SJCRH30 (cell line): ENCODE measurements around the gene ENTPD1. TPM values are rescaled to one million over a fixed set of nuclear protein-coding genes. Genes with fewer than 3 reads are reported as not detected.

Experiments
- DNase-seq, 2 experiments: peaks; one replicate each; pipeline ENCODE4 v3.0.0-alpha.2; 2015 to 2020
- H3K27ac ChIP-seq: fragments of 250-450 bp; sonication (Bioruptor Pico); 2 replicates; pipeline ENCODE4 v1.5.1; 2020; ENCODE audit warnings: mild to moderate bottlenecking, moderate library complexity
- H3K27me3 ChIP-seq: fragments of 250-450 bp; sonication (Bioruptor Pico); 2 replicates; pipeline ENCODE4 v1.5.1; 2020; ENCODE audit warnings: mild to moderate bottlenecking, moderate library complexity
- H3K36me3 ChIP-seq: fragments of 250-450 bp; sonication (Bioruptor Pico); 2 replicates; pipeline ENCODE4 v1.5.1; 2020; ENCODE audit warnings: mild to moderate bottlenecking, moderate library complexity
- H3K4me1 ChIP-seq: fragments of 250-450 bp; sonication (Bioruptor Pico); 2 replicates; pipeline ENCODE4 v1.5.1; 2020; ENCODE audit warnings: mild to moderate bottlenecking, moderate library complexity
- H3K4me3 ChIP-seq: fragments of 250-450 bp; sonication (Bioruptor Pico); 2 replicates; pipeline ENCODE4 v1.5.1; 2020; ENCODE audit warnings: mild to moderate bottlenecking, moderate library complexity
- H3K9me3 ChIP-seq: fragments of 250-450 bp; sonication (Bioruptor Pico); replicated peaks from 2 replicates; pipeline ENCODE4 v1.5.1; 2020; ENCODE audit warnings: mild to moderate bottlenecking, moderate library complexity
- total RNA-seq: library from RNA; depleted of rRNA; stranded (reverse); fragments of >200 nt; shearing (Covaris generic); gene quantifications from 2 replicates; pipeline ENCODE4 v1.2.3, GENCODE V29; 2014

The ENTPD1 gene
- total RNA-seq, 1 experiment from 2014 or later = 0.30 TPM

GRCh38 chr10:95819620-95820329, 63.8 kb downstream of the ENTPD1 start:
- Histone ChIP-seq H3K4me1 (peaks cover 23% of the 10 kb centered on the region), H3K27me3 (no peaks in the 10 kb centered on the region), H3K27ac (no peak overlapping the region), H3K9me3 (no peaks in the 10 kb centered on the region), H3K36me3 (no peaks in the 10 kb centered on the region), H3K4me3 (no peak overlapping the region)
- no peak for DNase-seq

GRCh38 chr10:95820363-95820762, 64.4 kb downstream of the ENTPD1 start:
- Histone ChIP-seq H3K4me3 (no peak overlapping the region), H3K4me1 (peaks cover 20% of the 10 kb centered on the region), H3K36me3 (no peaks in the 10 kb centered on the region), H3K27ac (no peak overlapping the region), H3K9me3 (no peaks in the 10 kb centered on the region), H3K27me3 (no peaks in the 10 kb centered on the region)
- DNase-seq = no peak

- Histone ChIP-seq H3K4me1 (peaks cover 15% of the 10 kb centered on the region), H3K4me3 (no peak overlapping the region), H3K36me3 (no peaks in the 10 kb centered on the region), H3K9me3 (no peaks in the 10 kb centered on the region), H3K27me3 (no peaks in the 10 kb centered on the region), H3K27ac (no peak overlapping the region)
- DNase-seq = no peak
Observed at GRCh38 chr10:95821720-95822119, 65.8 kb downstream of the ENTPD1 start.

GRCh38 chr10:95830044-95830443, 74.1 kb downstream of the ENTPD1 start:
- DNase-seq = no peak
- no peaks in the 10 kb centered on the region for H3K27me3 ChIP-seq
- no peaks in the 10 kb centered on the region for H3K9me3 ChIP-seq
- H3K27ac ChIP-seq = no peak overlapping the region
- no peaks in the 10 kb centered on the region for H3K4me1 ChIP-seq
- no peaks in the 10 kb centered on the region for H3K36me3 ChIP-seq
- no peak overlapping the region for H3K4me3 ChIP-seq

- Histone ChIP-seq H3K27me3 (no peaks in the 10 kb centered on the region), H3K4me3 (no peak overlapping the region), H3K4me1 (no peaks in the 10 kb centered on the region), H3K36me3 (no peaks in the 10 kb centered on the region), H3K9me3 (no peaks in the 10 kb centered on the region), H3K27ac (no peak overlapping the region)
- DNase-seq = no peak
Observed at GRCh38 chr10:95831076-95831475, 75.1 kb downstream of the ENTPD1 start.

GRCh38 chr10:95831515-95831914, 75.6 kb downstream of the ENTPD1 start:
- no peaks in the 10 kb centered on the region for H3K9me3 ChIP-seq
- H3K4me1 ChIP-seq = no peaks in the 10 kb centered on the region
- H3K27me3 ChIP-seq = no peaks in the 10 kb centered on the region

GRCh38 chr10:95832216-95833041, 76.5 kb downstream of the ENTPD1 start:
- Histone ChIP-seq H3K4me1 (no peaks in the 10 kb centered on the region), H3K27ac (no peak overlapping the region), H3K36me3 (no peaks in the 10 kb centered on the region), H3K4me3 (no peak overlapping the region), H3K27me3 (no peaks in the 10 kb centered on the region), H3K9me3 (no peaks in the 10 kb centered on the region)
- DNase-seq = no peak

More at GRCh38 chr10:95831515-95831914, 75.6 kb downstream of the ENTPD1 start:
- H3K27ac ChIP-seq = no peak overlapping the region
- no peak overlapping the region for H3K4me3 ChIP-seq
- no peaks in the 10 kb centered on the region for H3K36me3 ChIP-seq
- DNase-seq = no peak

- Histone ChIP-seq H3K4me1 (no peaks in the 10 kb centered on the region), H3K27ac (no peak overlapping the region), H3K27me3 (no peaks in the 10 kb centered on the region), H3K9me3 (no peaks in the 10 kb centered on the region), H3K4me3 (no peak overlapping the region), H3K36me3 (no peaks in the 10 kb centered on the region)
- no peak for DNase-seq
Observed at GRCh38 chr10:95833042-95833610, 77.2 kb downstream of the ENTPD1 start.

GRCh38 chr10:95834406-95834805, 78.4 kb downstream of the ENTPD1 start:
- no peak overlapping the region for H3K4me3 ChIP-seq
- H3K36me3 ChIP-seq = no peaks in the 10 kb centered on the region
- no peak for DNase-seq
- H3K27me3 ChIP-seq = no peaks in the 10 kb centered on the region
- H3K4me1 ChIP-seq = no peaks in the 10 kb centered on the region
- H3K9me3 ChIP-seq = no peaks in the 10 kb centered on the region
- H3K27ac ChIP-seq = no peak overlapping the region

- H3K4me1 ChIP-seq = no peaks in the 10 kb centered on the region
- DNase-seq = no peak
- no peak overlapping the region for H3K27ac ChIP-seq
- no peaks in the 10 kb centered on the region for H3K27me3 ChIP-seq
- H3K4me3 ChIP-seq = no peak overlapping the region
- H3K36me3 ChIP-seq = no peaks in the 10 kb centered on the region
- H3K9me3 ChIP-seq = no peaks in the 10 kb centered on the region
Observed at GRCh38 chr10:95835149-95835860, 79.3 kb downstream of the ENTPD1 start.

GRCh38 chr10:95835911-95836310, 79.9 kb downstream of the ENTPD1 start:
- no peaks in the 10 kb centered on the region for H3K9me3 ChIP-seq
- H3K36me3 ChIP-seq = no peaks in the 10 kb centered on the region
- no peak overlapping the region for H3K4me3 ChIP-seq
- no peak overlapping the region for H3K27ac ChIP-seq
- no peaks in the 10 kb centered on the region for H3K4me1 ChIP-seq
- H3K27me3 ChIP-seq = no peaks in the 10 kb centered on the region
- no peak for DNase-seq

- Histone ChIP-seq H3K4me1 (no peaks in the 10 kb centered on the region), H3K27ac (no peak overlapping the region), H3K36me3 (no peaks in the 10 kb centered on the region), H3K4me3 (no peak overlapping the region), H3K9me3 (no peaks in the 10 kb centered on the region), H3K27me3 (no peaks in the 10 kb centered on the region)
- no peak for DNase-seq
Observed at GRCh38 chr10:95836610-95837355, 80.8 kb downstream of the ENTPD1 start.

GRCh38 chr10:95837356-95837776, 81.4 kb downstream of the ENTPD1 start:
- H3K9me3 ChIP-seq = no peaks in the 10 kb centered on the region
- no peak overlapping the region for H3K27ac ChIP-seq
- no peaks in the 10 kb centered on the region for H3K36me3 ChIP-seq
- H3K4me3 ChIP-seq = no peak overlapping the region
- DNase-seq = no peak
- H3K4me1 ChIP-seq = no peaks in the 10 kb centered on the region
- no peaks in the 10 kb centered on the region for H3K27me3 ChIP-seq

GRCh38 chr10:95837783-95838182, 81.8 kb downstream of the ENTPD1 start:
- H3K27ac ChIP-seq = no peak overlapping the region
- no peak overlapping the region for H3K4me3 ChIP-seq
- no peak for DNase-seq
- no peaks in the 10 kb centered on the region for H3K4me1 ChIP-seq
- no peaks in the 10 kb centered on the region for H3K36me3 ChIP-seq
- no peaks in the 10 kb centered on the region for H3K9me3 ChIP-seq
- no peaks in the 10 kb centered on the region for H3K27me3 ChIP-seq
